ENCODE results near the gene DSP.

DSP gene

GRCh38 chr6:7621761-7622160 is 80.3 kb downstream of the DSP start:
- TF ChIP-seq EZH2 (IDR thresholded peaks at IDR 0.05; ENCODE audit: borderline replicate concordance, low read depth, low read length, severe bottlenecking), result no peak
- TF ChIP-seq CTCF (IDR thresholded peaks at IDR 0.05; ENCODE audit: borderline replicate concordance, extremely low read depth, low read length, poor library complexity, severe bottlenecking), result no peak
- no peak for ATAC-seq (ENCODE audit: insufficient read depth, low read depth)

GRCh38 chr6:7624796-7625710 is 83.6 kb downstream of the DSP start:
- H4K20me1 ChIP-seq (ENCODE audit: insufficient read depth, low read length), result no peaks in the 10 kb centered on the region
- no peaks in the 10 kb centered on the region for H3K9me3 ChIP-seq (ENCODE audit: insufficient read depth, low read length, severe bottlenecking)
- H3K27me3 ChIP-seq (ENCODE audit: insufficient read depth, low read length, poor library complexity), result peaks cover 3% of the 10 kb centered on the region
- DNase-seq (no peak), ATAC-seq (ENCODE audit: insufficient read depth, low read depth) (no peak)
- TF ChIP-seq CTCF (IDR thresholded peaks at IDR 0.05; ENCODE audit: borderline replicate concordance, extremely low read depth, low read length, poor library complexity, severe bottlenecking) (no peak), EZH2 (IDR thresholded peaks at IDR 0.05; ENCODE audit: borderline replicate concordance, low read depth, low read length, severe bottlenecking) (no peak)
- H3K36me3 ChIP-seq (ENCODE audit: insufficient read depth, low read length), result no peaks in the 10 kb centered on the region
- H2AFZ ChIP-seq (ENCODE audit: low read depth, low read length), result no peak overlapping the region
- no peak overlapping the region for H3K9ac ChIP-seq (ENCODE audit: low read depth, low read length)
- H3K4me3 ChIP-seq (ENCODE audit: low read depth in 1 of 2, low read length in 2 of 2), result no peak overlapping the region
- H3K79me2 ChIP-seq (ENCODE audit: insufficient read depth, low read length), result no peaks in the 10 kb centered on the region
- no peak overlapping the region for H3K4me2 ChIP-seq (ENCODE audit: insufficient read depth, low read length)
- no peak overlapping the region for H3K27ac ChIP-seq (ENCODE audit: low read length)
- no peaks in the 10 kb centered on the region for H3K4me1 ChIP-seq (ENCODE audit: insufficient read depth, low read length)

More at GRCh38 chr6:7621761-7622160, 80.3 kb downstream of the DSP start:
- no peak for DNase-seq
- no peak overlapping the region for H3K4me3 ChIP-seq (ENCODE audit: low read depth in 1 of 2, low read length in 2 of 2)
- no peak overlapping the region for H3K4me2 ChIP-seq (ENCODE audit: insufficient read depth, low read length)
- H3K27ac ChIP-seq (ENCODE audit: low read length), result no peak overlapping the region
- H3K27me3 ChIP-seq (ENCODE audit: insufficient read depth, low read length, poor library complexity), result peaks cover 3% of the 10 kb centered on the region
- no peak overlapping the region for H3K9ac ChIP-seq (ENCODE audit: low read depth, low read length)
- no peaks in the 10 kb centered on the region for H4K20me1 ChIP-seq (ENCODE audit: insufficient read depth, low read length)
- no peaks in the 10 kb centered on the region for H3K9me3 ChIP-seq (ENCODE audit: insufficient read depth, low read length, severe bottlenecking)
- H3K79me2 ChIP-seq (ENCODE audit: insufficient read depth, low read length), result no peaks in the 10 kb centered on the region
- no peaks in the 10 kb centered on the region for H3K36me3 ChIP-seq (ENCODE audit: insufficient read depth, low read length)
- H3K4me1 ChIP-seq (ENCODE audit: insufficient read depth, low read length), result no peaks in the 10 kb centered on the region
- no peak overlapping the region for H2AFZ ChIP-seq (ENCODE audit: low read depth, low read length)

- Histone ChIP-seq H2AFZ (ENCODE audit: low read depth, low read length) (no peak overlapping the region), H3K4me3 (ENCODE audit: low read depth in 1 of 2, low read length in 2 of 2) (no peak overlapping the region), H3K4me2 (ENCODE audit: insufficient read depth, low read length) (no peak overlapping the region), H3K27me3 (ENCODE audit: insufficient read depth, low read length, poor library complexity) (peaks cover 3% of the 10 kb centered on the region), H3K36me3 (ENCODE audit: insufficient read depth, low read length) (no peaks in the 10 kb centered on the region), H3K4me1 (ENCODE audit: insufficient read depth, low read length) (no peaks in the 10 kb centered on the region), H3K9ac (ENCODE audit: low read depth, low read length) (no peak overlapping the region), H3K79me2 (ENCODE audit: insufficient read depth, low read length) (no peaks in the 10 kb centered on the region), H3K27ac (ENCODE audit: low read length) (no peak overlapping the region), H4K20me1 (ENCODE audit: insufficient read depth, low read length) (no peaks in the 10 kb centered on the region), H3K9me3 (ENCODE audit: insufficient read depth, low read length, severe bottlenecking) (no peaks in the 10 kb centered on the region)
- no peak for ATAC-seq (ENCODE audit: insufficient read depth, low read depth)
- TF ChIP-seq EZH2 (IDR thresholded peaks at IDR 0.05; ENCODE audit: borderline replicate concordance, low read depth, low read length, severe bottlenecking), result no peak
- no peak for DNase-seq
Observed at GRCh38 chr6:7628479-7628878, 87.0 kb downstream of the DSP start.

- Histone ChIP-seq H3K4me3 (ENCODE audit: low read depth in 1 of 2, low read length in 2 of 2) (no peak overlapping the region), H3K4me2 (ENCODE audit: insufficient read depth, low read length) (no peak overlapping the region), H3K9me3 (ENCODE audit: insufficient read depth, low read length, severe bottlenecking) (no peaks in the 10 kb centered on the region), H2AFZ (ENCODE audit: low read depth, low read length) (no peak overlapping the region), H3K36me3 (ENCODE audit: insufficient read depth, low read length) (no peaks in the 10 kb centered on the region), H4K20me1 (ENCODE audit: insufficient read depth, low read length) (no peaks in the 10 kb centered on the region), H3K27me3 (ENCODE audit: insufficient read depth, low read length, poor library complexity) (peaks cover 3% of the 10 kb centered on the region), H3K4me1 (ENCODE audit: insufficient read depth, low read length) (no peaks in the 10 kb centered on the region), H3K27ac (ENCODE audit: low read length) (no peak overlapping the region), H3K79me2 (ENCODE audit: insufficient read depth, low read length) (no peaks in the 10 kb centered on the region), H3K9ac (ENCODE audit: low read depth, low read length) (no peak overlapping the region)
- TF ChIP-seq EZH2 (IDR thresholded peaks at IDR 0.05; ENCODE audit: borderline replicate concordance, low read depth, low read length, severe bottlenecking), result no peak
- no peak for TF ChIP-seq CTCF (IDR thresholded peaks at IDR 0.05; ENCODE audit: borderline replicate concordance, extremely low read depth, low read length, poor library complexity, severe bottlenecking)
- DNase-seq (no peak), ATAC-seq (ENCODE audit: insufficient read depth, low read depth) (no peak)
Observed at GRCh38 chr6:7628909-7629308, 87.4 kb downstream of the DSP start.

Data from DND-41 (cell line).